ENCODE measurements around the gene CLASRP.
A peak's percentile ranks its signal among the peaks of the same experiment; 100 is the strongest.

Gene CLASRP

GRCh38 chr19:45023048-45023447 is 15.8 kb upstream of the CLASRP start:
- DNase-seq = no peak

GRCh38 chr19:45025264-45025663 is 13.6 kb upstream of the CLASRP start:
- DNase-seq = no peak

GRCh38 chr19:45027371-45027770 is 11.5 kb upstream of the CLASRP start:
- DNase-seq = no peak

GRCh38 chr19:45030825-45031224 is 8.0 kb upstream of the CLASRP start:
- no peak for DNase-seq

- DNase-seq = no peak
Measured at GRCh38 chr19:45032421-45032820, 6.4 kb upstream of the CLASRP start.

- no peak for DNase-seq
Measured at GRCh38 chr19:45035755-45036154, 3.1 kb upstream of the CLASRP start.

GRCh38 chr19:45037393-45038169 is 1.3 kb upstream of the CLASRP start:
- DNase-seq = no peak

GRCh38 chr19:45040059-45040771 is 1.4 kb downstream of the CLASRP start:
- no peak for DNase-seq

- DNase-seq = no peak
Measured at GRCh38 chr19:45041125-45041524, 2.3 kb downstream of the CLASRP start.

GRCh38 chr19:45045671-45046353 is 7.0 kb downstream of the CLASRP start:
- DNase-seq = no peak

GRCh38 chr19:45046355-45046754 is 7.5 kb downstream of the CLASRP start:
- no peak for DNase-seq

- no peak for DNase-seq
Measured at GRCh38 chr19:45047188-45047797, 8.4 kb downstream of the CLASRP start.

- no peak for DNase-seq
Measured at GRCh38 chr19:45049073-45049736, 10.4 kb downstream of the CLASRP start.

GRCh38 chr19:45050036-45050435 is 11.2 kb downstream of the CLASRP start:
- DNase-seq = no peak

- DNase-seq = no peak
Measured at GRCh38 chr19:45051929-45052579, 13.2 kb downstream of the CLASRP start.

GRCh38 chr19:45056831-45057230 is 18.0 kb downstream of the CLASRP start:
- DNase-seq = no peak

GRCh38 chr19:45057444-45057843 is 18.6 kb downstream of the CLASRP start:
- DNase-seq = no peak

GRCh38 chr19:45058622-45059159 is 19.8 kb downstream of the CLASRP start:
- DNase-seq = no peak

- DNase-seq = peak; percentile 41
Measured at GRCh38 chr19:45059258-45059965, 20.6 kb downstream of the CLASRP start.

- DNase-seq = no peak
Measured at GRCh38 chr19:45061965-45062364, 23.1 kb downstream of the CLASRP start.
